Thyroid gland (tissue), 4 donors: ENCODE measurements around the gene USP36.

Experiments used
- CTCF ChIP-seq, 6 experiments: fragments of 200-600 bp in 3 of 6; fragments of 450-650 bp in 3 of 6; sonication (generic) in 3 of 6; IDR thresholded peaks; one replicate each; pipeline ENCODE4 v1.5.1; 2016 to 2019; ENCODE audit warnings: antibody characterized with exemption in 6 of 6, mild to moderate bottlenecking in 2 of 6, inconsistent platforms in 1 of 6, moderate library complexity in 1 of 6
- POLR2A ChIP-seq, 2 donors: fragments of 450-650 bp; IDR thresholded peaks; one replicate each; pipeline ENCODE4 v1.6.1; 2017; ENCODE audit warnings: antibody characterized with exemption in 2 of 2, mild to moderate bottlenecking in 2 of 2, moderate library complexity in 1 of 2

DNA sequence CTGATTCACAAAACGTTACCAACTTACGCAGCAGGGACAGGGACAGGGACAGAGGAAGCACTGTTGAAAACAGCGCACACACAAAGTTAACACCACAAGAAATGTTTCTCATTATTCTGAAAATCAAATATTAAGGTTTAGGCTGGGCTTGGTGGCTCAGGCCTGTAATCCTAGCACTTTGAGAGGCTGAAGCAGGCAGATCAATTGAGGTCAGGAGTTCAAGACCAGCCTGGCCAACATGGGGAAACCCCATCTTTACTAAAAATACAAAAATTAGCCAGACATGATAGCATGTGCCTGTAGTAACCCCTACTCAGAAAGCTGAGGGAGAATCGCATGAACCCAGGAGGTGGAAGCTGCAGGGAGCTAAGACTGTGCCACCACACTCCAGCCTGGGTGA is 62.7 kb downstream of the USP36 start:
- no peak for TF ChIP-seq CTCF (IDR thresholded peaks at IDR 0.05)
- TF ChIP-seq POLR2A (IDR thresholded peaks at IDR 0.05) = no peak
